ENCODE measurements around the gene PIP.
"Not testable (repeated sequence)": the region's sequence is repeated elsewhere in the genome, so short reads cannot be mapped to it uniquely, and the experiment has no call there.

The PIP gene, protein sequence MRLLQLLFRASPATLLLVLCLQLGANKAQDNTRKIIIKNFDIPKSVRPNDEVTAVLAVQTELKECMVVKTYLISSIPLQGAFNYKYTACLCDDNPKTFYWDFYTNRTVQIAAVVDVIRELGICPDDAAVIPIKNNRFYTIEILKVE

DNA sequence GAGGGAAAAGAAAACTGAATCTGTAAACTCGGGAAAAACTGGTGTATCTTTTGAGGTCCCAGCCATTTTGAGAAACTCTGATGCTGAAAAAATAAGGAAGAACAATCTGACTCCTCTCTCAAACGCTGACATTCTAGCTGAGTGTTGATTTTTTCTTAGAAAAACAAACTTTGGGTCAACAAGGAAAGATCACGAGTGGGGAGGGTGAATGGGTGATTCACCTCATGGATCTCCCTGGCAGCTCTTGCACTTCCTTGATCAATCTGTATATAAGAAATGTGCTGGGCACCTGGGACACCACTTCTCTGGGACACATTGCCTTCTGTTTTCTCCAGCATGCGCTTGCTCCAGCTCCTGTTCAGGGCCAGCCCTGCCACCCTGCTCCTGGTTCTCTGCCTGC lies at the start of gene PIP:
TSS of gene PIP (plus strand) at position 297 of the 400 bp plus-strand sequence. CDS start at position 337, 40 bp downstream.
- DNase-seq: no peak

DNA sequence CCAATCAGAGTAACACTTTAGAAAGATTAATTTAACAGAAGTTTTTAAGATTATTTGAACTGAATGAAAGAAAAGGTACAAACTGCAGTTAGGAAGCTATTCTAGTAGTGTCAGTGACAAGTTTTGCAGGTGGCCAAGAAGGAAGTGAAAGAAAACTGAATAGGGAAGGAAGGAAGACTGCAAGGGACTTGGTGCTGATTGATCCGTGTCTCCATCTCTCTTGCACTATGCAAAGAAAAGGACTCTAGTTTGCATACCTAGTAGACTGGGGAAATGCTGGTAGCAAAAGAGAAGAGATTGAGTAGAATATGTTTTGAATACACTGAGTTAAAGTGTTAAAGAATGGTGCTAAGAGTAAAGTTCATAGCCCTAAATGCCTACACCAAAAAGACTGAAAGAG lies 46.8 kb upstream of the PIP start:
- no peak for DNase-seq

DNA sequence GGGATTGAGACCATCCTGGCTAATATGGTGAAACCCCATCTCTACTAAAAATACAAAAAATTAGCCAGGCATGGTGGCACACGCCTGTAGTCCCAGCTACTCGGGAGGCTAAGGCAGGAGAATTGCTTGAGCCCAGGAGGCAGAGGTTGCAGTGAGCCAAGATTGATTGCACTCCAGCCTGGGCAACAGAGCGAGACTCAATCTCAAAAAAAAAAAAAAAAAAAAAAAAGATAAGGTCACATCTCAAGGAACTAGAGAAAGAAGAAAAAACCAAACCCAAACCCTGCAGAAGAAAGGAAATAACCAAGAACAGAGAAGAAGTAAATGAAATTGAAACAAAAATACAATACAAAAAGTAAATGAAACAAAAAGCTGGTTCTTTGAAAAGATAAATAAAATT lies 46.3 kb upstream of the PIP start:
- not testable (repeated sequence) for DNase-seq

DNA sequence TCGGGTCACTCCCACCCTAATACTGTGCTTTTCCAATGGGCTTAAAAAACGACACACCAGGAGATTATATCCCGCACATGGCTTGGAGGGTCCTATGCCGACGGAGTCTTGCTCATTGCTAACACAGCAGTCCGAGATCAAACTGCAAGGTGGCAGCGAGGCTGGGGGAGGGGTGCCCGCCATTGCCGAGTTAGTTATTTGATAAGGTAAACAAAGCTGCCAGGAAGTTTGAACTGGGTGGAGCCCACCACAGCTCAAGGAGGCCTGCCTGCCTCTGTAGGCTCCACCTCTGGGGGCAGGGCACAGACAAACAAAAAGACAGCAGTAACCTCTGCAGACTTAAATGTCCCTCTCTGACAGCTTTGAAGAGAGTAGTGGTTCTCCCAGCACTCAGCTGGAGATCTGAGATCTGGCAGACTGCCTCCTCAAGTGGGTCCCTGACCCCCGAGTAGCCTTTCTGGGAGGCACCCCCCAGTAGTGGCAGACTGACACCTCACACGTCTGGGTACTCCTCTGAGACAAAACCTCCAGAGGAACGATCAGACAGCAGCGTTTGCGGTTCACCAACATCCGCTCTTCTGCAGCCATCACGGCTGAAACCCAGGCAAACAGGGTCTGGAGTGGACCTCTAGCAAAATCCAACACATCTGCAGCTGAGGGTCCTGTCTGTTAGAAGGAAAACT lies 43.2 kb upstream of the PIP start:
- not testable (repeated sequence) for DNase-seq

DNA sequence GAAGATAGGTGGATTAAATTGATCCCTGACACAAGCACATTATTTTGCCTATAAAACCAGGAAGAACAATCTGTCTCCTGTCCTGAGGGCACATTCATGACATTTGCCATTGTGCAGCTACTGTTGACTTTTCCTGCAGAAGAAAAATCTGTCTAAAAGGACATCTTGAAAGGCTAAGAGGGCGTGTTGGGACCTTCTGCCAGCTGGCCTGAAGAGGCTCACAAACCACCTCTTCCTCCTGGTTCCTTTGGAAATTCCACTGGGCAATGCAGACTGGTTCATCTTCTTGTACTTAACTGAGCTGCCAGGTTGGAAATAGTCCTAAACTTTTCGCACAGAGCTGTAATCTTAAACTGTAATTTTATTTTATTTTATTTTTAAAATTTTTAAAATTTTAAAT lies 35.7 kb upstream of the PIP start:
- DNase-seq: no peak

DNA sequence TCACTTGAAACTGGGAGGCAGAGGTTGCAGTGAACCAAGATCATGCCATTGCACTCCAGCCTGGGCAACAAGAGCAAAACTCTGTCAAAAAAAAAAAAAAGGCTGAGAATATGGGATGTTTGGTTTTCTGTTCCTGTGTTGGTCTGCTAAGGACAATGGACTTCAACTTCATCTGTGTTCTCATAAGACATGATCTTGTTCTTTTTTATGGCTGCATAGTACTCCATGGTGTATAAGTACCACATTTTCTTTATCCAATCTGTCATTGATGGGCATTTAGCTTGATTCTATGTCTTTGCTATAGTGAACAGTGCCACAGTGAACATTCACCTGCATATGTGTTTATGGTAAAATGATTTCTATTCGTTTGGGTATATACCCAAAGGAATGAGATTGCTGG lies 32.3 kb upstream of the PIP start:
- not testable (repeated sequence) for DNase-seq

DNA sequence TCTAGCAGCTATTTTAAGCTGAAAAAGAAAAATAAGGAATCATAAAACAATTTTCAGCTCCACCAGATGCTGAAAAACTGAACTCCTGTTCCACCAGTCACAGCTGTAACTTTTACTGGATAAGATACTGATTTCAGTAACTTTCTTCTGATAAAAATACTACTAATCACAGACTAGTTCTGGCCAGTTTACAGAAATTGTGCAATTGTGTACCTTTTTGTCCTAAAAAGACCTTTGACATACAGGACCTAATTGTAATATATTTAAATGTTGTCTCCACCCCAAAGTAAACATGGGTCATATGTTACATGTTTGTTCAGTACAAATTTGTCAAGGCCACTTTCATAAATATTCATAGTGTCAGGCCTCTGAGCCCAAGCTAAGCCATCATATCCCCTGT lies 27.1 kb upstream of the PIP start:
- no peak for DNase-seq

DNA sequence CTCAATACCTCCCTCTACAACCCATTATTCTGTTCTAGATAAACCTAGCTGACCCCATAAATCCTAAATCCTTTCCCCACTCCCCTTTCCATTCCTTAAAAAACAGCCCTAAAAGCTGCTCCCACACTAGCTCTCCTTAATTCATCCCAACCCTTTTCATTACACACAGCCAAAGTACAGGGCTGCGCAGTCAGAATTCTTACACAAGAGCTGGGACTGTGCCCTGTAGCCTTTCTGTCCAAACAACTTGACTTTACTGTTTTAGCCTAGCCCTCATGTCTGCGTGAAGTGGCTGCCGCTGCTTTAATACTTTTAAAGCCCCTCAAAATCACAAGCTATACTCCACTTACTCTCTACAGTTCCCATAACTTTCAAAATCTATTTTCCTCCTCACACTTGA lies 23.9 kb upstream of the PIP start:
- DNase-seq: not testable (repeated sequence)

DNA sequence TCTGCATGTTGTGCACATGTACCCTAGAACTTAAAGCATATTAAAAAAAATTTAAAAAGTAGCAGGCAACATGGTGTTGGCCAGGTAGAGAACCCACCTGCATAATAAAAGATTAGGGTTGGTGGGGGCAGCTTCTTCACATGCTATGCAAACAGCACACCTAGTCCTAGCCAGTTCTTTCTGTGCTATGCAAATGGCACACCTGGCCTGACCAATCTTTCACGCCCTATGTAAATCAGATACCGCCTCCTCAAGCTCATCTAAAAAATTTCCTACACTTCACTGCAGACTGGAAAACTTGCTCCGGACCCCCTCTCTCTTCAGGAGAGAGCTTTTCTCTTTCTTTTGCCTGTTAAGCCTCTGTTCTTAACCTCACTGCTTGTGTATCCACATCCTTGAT lies 14.5 kb upstream of the PIP start:
- no peak for DNase-seq

DNA sequence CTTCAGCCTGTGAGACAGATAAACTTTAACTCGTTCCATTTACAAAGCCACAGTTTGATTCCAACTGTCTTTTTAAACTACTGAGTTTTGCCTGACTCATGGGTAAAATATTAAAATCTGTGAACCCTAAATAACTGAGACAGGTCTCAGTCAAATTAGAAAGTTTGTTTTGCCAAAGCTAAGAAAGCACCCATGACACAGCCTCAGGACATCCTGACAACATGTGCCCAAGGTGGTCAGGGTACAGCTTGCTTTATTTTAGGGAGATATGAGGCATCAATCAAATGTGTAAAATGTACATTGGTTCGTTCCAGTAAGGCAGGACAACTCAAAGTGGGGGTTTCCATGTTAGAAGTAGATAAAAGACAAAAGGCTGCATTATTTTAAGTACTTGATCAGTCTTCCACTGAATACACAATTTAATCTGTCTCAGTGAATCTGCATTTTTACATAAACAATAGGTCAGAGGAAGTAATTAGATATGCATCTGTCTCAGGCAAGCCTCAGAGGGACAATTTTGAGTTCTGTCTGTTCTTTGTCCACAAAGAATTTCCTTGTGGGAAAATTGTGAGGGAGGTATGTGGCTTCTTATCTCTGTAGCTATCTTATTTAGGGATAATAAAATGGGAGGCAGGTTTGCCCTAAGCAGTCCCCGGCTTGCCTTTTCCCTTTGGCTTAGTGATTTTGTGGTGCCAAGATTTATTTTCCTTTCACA lies 11.0 kb upstream of the PIP start:
- no peak for DNase-seq

DNA sequence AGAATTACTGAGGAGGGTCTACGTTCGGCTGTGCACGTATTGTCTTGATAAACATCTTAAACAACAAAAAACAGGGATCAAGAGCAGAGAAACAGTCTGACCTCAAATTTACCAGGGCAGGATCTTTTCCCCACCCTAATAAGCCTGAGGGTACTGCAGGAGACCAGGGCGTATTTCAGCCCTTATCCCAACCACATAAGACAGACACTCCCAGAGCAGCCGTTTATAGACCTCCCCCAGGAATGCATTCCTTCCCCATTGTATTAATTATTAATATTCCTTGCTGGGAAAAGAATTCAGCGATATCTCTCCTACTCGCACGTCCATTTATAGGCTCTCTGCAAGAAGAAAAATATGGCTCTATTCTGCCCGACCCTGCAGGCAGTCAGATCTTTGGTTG lies 8.6 kb upstream of the PIP start:
- not testable (repeated sequence) for DNase-seq

DNA sequence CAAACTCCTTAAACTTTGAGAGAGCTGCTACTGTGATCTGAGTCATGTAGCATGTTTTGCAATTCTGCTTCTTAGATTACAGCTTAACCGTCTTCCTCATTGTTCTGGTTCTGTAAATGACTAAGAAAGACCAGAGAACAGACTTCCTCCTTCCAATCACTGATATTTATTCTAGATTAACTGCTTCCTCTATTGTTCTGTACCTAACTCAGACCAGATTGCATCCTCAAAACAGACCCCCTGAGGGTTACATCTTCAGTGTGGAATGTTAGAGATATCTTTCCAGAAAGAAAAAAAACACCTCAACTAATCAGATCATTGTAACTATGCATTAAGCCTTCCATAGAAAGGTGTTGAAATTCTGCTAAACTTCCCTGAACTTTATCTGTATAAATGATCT lies 5.7 kb upstream of the PIP start:
- peak; percentile 12 for DNase-seq

DNA sequence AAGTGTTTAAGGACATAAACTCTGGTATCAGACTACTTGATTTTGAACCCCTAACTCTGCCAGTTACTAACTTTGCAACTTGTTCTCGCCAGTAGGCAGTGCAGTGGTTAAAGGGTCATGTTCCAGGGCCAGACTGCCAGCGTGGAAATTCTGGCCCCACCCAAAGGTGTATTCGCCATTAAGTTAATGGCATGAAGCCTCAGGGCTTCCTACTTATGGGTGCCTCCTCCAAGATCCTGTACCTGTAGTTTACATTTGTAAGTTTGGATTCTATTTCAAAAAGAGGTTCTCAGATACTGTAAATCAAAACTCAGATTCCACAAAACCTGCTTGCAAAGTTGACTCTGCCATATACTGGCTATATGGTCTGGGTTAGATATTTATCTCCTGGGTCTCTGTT lies 2.8 kb upstream of the PIP start:
- no peak for DNase-seq

DNA sequence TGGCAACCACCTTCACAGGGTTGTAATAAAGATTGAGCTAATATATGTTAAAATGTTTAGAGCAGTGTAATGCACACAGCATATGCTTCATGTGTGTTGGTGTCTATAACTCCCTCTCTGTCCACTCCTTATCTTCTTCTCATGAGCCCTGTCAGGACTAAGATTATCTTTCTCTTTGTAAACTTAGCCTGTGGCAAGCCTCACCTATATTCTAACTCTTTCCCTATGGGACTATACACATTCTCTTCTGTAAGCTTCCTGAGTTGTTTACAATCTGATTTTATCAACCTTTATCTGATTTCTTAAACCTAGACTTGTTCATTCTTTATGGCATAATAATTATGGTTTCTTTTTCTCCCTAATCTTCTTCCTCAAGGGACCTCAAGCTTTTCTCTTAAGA lies 2.4 kb upstream of the PIP start:
- DNase-seq: no peak

DNA sequence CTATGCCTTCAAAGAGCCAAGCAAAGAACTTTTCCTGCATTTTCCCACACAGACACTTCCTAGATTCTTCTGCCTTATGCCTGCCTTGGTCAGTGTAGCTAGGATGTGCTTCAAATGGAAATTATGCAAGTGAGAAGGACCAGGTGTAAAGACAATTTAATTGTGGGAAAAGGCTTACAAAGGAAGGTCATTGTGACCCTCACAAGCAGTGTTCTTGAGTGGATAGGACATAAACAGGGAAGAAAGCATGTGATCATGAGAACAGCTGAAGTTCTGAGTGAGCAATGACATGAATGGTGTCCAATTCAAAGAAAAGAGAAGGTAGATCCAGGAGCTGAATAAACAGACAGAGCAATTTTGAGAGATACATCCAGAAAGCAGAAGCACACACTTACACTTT lies 1.3 kb upstream of the PIP start:
- DNase-seq: no peak

DNA sequence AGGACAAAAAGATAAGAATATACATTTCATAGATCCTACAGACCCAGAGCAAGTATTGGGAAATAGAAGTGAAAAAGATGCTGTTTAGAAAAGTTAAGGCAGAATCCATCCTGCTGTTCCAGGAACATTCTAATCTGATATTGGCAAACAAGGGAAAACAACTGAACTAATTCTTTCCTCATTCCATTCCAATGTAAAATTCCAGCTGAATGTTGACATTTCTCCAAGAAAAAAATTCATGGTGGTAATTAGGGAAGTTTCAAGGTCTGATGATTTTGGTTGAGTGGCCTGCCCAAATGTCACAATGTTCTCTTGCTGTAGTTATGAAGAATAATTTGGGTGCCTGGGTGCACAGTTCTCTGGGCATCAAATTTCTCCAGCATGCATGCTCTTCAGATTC lies 15.2 kb downstream of the PIP start:
- DNase-seq: no peak

DNA sequence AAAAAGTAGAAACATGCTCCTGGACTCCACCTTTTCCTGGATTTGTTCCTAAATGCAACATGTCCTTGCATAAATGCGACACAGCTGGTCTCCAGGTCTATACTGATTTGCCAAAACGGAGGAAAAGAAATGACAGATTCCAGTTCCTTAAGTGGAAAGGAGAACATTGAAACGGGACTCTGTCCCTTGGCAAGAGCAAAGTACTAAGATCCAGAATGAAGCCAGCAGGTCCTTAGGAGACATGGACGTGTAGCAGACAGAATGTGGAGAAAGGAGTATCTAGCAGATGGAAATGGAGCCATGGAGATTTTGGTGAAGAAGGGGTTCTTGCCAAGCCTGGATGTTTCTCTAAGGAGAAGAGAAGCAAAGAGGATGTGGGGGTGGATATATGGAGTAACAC lies 16.2 kb downstream of the PIP start:
- no peak for DNase-seq

DNA sequence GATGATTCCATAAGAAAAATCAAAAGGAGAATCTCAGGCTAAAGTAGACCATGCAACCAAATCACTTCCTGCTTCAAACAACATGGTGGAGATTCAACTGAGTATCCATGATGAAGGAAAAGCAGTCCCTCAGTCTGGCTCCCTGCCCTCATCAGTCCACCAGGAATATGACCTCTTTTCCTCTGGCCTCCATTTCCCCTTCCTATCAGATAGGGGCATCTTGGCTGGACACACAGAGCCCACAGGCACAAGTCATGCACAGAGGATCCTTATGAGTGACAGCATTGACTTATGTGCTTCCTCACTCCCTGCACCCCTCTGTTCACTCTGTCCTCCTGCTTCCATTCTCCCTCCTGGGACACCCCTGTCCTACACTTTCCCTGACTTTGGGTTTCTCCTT lies 16.8 kb downstream of the PIP start:
- no peak for DNase-seq

DNA sequence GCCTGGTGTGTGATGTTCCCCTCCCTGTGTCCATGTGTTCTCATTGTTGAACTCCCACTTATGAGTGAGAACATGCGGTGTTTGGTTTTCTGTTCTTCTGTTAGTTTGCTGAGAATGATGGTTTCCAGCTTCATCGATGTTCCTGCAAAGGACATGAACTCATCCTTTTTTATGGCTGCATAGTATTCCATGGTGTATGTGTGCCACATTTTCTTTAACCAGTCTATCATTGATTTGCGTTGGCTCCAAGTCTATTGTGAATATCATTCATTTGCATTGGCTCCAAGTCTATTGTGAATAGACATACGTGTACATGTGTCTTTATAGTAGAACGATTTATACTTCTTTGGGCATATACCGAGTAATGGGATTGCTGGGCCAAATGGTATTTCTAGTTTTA lies 18.8 kb downstream of the PIP start:
- not testable (repeated sequence) for DNase-seq

DNA sequence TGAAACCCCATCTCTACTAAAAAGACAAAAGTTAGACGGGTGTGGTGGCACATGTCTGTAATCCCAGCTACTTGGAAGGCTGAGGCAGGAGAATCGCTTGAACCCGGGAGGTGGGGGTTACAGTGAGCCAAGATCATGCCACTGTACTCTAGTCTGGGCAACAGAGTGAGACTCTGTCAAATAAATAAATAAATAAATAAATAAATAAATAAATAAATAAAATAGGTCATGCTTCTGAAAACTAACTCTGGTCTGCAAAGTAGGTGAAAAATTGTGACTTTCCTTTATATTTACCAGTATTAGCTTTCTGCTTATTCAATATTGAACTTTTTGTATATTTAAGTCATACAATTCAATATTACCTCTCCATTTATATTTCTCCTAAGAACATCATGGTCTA lies 26.7 kb downstream of the PIP start:
- not testable (repeated sequence) for DNase-seq

DNA sequence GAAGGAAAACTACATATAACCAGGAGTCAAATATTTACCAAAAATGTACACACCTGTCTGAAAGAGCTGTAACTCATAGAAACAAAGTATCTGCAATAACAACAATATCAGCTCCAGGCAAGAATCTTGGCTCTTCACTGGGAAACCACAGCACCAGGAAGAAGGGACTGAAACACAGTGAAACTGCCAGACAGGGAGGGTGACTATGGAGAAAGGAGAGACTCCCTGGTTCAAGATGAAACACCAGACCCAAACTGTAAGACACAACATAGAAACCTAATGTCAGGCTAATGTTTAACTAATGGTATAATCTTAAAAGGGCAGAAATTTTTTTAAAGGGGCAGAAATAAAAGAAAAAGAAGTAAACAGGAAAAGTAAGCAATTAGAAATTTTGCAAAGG lies 39.8 kb downstream of the PIP start:
- DNase-seq: no peak

DNA sequence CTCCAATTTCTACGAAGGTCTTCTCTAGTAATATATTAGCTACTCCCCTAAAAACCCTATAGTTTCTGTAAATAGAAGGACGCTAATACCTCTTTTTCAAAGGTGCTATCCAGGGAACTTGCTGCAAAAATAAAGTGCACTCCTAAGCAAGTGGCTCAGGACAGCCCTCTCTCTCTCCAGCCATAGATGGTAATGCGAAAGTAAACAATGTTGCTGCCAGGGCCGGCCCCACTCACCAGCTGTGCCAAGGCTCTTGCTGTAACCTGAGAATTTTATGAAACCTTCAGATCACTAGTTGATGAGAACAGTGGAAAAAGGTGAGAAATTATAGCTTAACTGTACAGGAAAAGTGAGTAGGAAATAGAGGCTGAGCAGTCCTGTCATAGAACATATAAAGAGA lies 40.5 kb downstream of the PIP start:
- DNase-seq: no peak

DNA sequence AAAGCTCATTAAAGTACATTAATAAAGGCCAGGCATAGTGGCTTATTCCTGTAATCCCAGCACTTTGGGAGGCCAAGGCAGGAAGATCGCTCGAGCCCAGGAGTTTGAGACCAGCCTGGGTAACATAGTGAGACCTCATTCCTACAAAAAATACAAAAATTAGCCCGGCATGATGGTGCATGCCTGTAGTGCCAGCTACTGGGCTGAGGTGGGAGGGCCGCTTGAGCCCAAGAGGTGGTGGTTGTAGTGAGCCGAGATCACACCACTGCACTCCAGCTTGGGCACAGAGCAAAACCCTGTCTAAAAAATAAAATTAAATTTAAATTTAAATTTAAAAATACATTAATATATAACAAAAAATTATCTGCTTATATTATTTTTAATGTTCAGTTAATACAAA lies 44.3 kb downstream of the PIP start:
- no peak for DNase-seq

DNA sequence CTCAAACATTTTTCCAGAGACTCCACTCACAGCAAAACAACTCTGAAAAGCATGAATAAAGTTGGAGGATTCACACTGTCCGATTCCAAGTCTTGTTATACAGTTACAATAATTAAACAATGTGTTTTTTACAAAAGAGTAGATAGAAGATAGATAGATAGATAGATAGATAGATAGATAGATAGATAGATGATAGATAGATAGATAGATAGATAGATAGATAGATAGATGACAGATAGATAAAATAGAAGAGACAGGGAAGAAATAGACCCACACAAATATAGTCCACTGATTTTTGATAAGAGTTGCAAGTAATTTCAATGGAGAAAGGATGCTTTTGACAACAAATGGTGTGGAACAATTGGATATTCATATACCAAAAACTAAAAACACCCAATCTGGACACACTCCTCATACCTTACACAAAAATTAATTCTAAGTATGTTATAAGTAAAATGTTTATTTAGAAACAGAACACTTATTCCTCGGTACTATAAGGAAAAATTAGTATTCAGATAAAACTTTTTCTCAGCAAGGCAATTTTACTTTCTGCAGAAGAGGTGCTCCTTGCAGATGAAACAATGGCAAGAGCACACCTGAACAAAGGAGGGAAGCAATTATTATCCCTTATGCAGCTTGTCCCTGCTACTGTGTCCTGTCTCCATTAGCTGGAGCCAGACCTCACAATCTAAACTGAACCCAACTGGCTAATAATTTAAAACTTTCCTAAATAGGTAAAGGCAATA lies 45.7 kb downstream of the PIP start:
- no peak for DNase-seq

Measured in activated CD4-positive, alpha-beta T cell treated with anti-CD3 and anti-CD28 coated beads, Interleukin-2, Interleukin-6, amounts not matched to agents 100 ng/mL and 50 ng/mL, durations not matched to agents 16 hours and 8 hours (primary cell).